Kidney (tissue), 14 donors: ENCODE results near the gene ARHGEF28. TPM values are rescaled to one million over a fixed set of nuclear protein-coding genes. Genes with fewer than 3 reads are reported as not detected.

Experiments used
- DNase-seq, 5 donors: peaks; one replicate each; pipeline ENCODE4 v3.0.0-alpha.2; 2013 to 2020
- FAIRE-seq: peaks from 2 replicates; lab custom pipeline; 2012; peaks lifted over from hg19 to GRCh38; lab: Jason Lieb, UNC
- H3K27ac ChIP-seq, 2 donors: one replicate each; pipeline ENCODE4 v1.7.0; 2013; ENCODE audit warnings: low read depth in 2 of 2, low read length in 2 of 2, inconsistent platforms in 1 of 2
- H3K27me3 ChIP-seq: one replicate; pipeline ENCODE4 v1.7.1; 2013; ENCODE audit warnings: low read length, inconsistent platforms; ENCODE audit not compliant: control insufficient read depth, insufficient read depth
- H3K36me3 ChIP-seq, 3 donors: one replicate each; pipeline versions ENCODE4 v1.7.0 to v1.7.1; 2013; ENCODE audit warnings: low read length in 3 of 3, control low read depth in 1 of 3, inconsistent platforms in 1 of 3; ENCODE audit not compliant: insufficient read depth in 3 of 3, control insufficient read depth in 2 of 3
- H3K4me1 ChIP-seq, 3 donors: one replicate each; pipeline versions ENCODE4 v1.7.0 to v1.7.1; 2013; ENCODE audit warnings: low read length in 3 of 3, inconsistent platforms in 1 of 3, low read depth in 1 of 3; ENCODE audit not compliant: control insufficient read depth in 2 of 3, insufficient read depth in 2 of 3
- H3K4me3 ChIP-seq, 3 donors: one replicate each; pipeline versions ENCODE4 v1.7.0 to v1.8.1; 2013; ENCODE audit warnings: low read length in 3 of 3, control low read depth in 1 of 3, inconsistent platforms in 1 of 3
- H3K9ac ChIP-seq, 3 donors: one replicate each; pipeline versions ENCODE4 v1.7.0 to v1.7.1; 2013; ENCODE audit warnings: low read length in 3 of 3, control low read depth in 1 of 3, inconsistent platforms in 1 of 3
- H3K9me3 ChIP-seq, 3 donors: one replicate each; pipeline versions ENCODE4 v1.7.0 to v1.7.1; 2013; ENCODE audit warnings: low read length in 3 of 3, control low read depth in 1 of 3, inconsistent platforms in 1 of 3; ENCODE audit not compliant: control insufficient read depth in 2 of 3, insufficient read depth in 1 of 3
- intact Hi-C: fragments of 100-400 bp; cut with DNase I; formaldehyde crosslinking; loops from one replicate; pipeline ENCODE4 v1.11.1; 2022
- polyA plus RNA-seq: library from polyadenylated mRNA; stranded (reverse); fragments of 350-450 nt; fragmentation: Illumina TruSeq; extraction: RNeasy Lipid Tissue Mini Kit (QIAGEN cat#74804); gene quantifications from one replicate; pipeline ENCODE4 v1.2.3, GENCODE V29; 2014; ENCODE audit warnings: low read depth, low replicate concordance; ENCODE audit not compliant: insufficient read depth
- total RNA-seq: library from RNA; stranded (reverse); fragmentation: NEBNext Ultra II Directional; extraction: Animal tissue kit (Norgen Biotek cat#: 25700); gene quantifications from one replicate; pipeline ENCODE4 v1.2.1, GENCODE V29; 2021
- TF ChIP-seq, protein P1 (sequence below): IDR thresholded peaks from 3 replicates; pipeline ENCODE4 v1.5.1; 2012; ENCODE audit warnings: mild to moderate bottlenecking, moderate library complexity, borderline replicate concordance; ENCODE audit not compliant: insufficient read depth; ENCODE audit errors: extremely low read depth
- donor health status: control.
- donor health status: control.
- donor health status: control.
- donor health status: control.
- donor health status: control.
- donor health status: DM: yes; HTN: yes; CAD: no.
- donor health status: Normal renal cell carcinoma (clear cell type).

Gene ARHGEF28
- total and polyA plus RNA-seq, 2 donors from 2014 or later = 21.9 to 66.3 TPM

GRCh38 chr5:73946278-73946677 is 320.3 kb downstream of the ARHGEF28 start:
- H3K27me3 ChIP-seq = no peaks in the 10 kb centered on the region
- peak overlapping the region; percentile 1 to 40 (median 33) for H3K4me3 ChIP-seq
- peaks cover 5 to 18% (median 8%) of the 10 kb centered on the region in 3 donors for H3K4me1 ChIP-seq
- TF ChIP-seq, protein P1, sequence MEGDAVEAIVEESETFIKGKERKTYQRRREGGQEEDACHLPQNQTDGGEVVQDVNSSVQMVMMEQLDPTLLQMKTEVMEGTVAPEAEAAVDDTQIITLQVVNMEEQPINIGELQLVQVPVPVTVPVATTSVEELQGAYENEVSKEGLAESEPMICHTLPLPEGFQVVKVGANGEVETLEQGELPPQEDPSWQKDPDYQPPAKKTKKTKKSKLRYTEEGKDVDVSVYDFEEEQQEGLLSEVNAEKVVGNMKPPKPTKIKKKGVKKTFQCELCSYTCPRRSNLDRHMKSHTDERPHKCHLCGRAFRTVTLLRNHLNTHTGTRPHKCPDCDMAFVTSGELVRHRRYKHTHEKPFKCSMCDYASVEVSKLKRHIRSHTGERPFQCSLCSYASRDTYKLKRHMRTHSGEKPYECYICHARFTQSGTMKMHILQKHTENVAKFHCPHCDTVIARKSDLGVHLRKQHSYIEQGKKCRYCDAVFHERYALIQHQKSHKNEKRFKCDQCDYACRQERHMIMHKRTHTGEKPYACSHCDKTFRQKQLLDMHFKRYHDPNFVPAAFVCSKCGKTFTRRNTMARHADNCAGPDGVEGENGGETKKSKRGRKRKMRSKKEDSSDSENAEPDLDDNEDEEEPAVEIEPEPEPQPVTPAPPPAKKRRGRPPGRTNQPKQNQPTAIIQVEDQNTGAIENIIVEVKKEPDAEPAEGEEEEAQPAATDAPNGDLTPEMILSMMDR = no peak
- H3K36me3 ChIP-seq = peaks cover 0 to 7% (median under 1%) of the 10 kb centered on the region in 3 donors
- H3K9ac ChIP-seq = no peak overlapping the region
- H3K27ac ChIP-seq = peak overlapping the region; percentile 49 to 67
- intact Hi-C loops = no loop called here
- peaks cover 0 to 5% (median 0%) of the 10 kb centered on the region in 3 donors for H3K9me3 ChIP-seq
- FAIRE-seq (peak; percentile 13), DNase-seq (peak in 2 of 5 donors; percentile 79 to 81)

DNA sequence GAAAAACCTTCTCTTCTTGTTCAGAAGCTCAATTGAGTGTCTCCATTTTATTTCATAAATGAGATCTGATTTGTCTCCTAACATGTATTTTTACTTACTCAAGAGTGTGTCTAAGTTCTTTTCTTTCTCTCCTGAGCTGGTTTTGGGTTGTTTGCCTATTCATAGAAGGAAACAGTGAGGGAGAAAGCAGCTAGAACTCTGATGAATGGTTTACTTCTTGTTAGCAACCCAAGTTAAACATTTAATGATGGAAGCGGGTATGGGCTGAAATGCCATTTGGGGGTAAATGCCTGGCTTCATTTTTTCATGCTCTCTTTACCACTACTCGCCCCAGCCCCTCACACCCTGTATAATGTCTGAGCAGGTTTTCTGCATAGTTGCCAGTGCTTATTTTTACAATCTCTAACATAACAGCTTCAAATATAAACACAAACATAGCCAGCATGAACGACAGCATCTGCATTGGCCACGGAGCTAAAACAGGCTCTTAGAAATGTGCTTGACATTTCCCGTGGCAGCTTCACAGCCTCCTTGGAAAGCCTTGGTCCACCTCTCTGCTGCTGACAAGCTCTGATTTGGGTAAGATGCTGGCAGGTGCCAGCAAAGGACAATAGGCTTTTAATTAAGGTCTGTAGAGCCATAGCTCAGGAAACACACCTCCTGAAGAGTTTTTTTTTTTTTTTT is 321.1 kb downstream of the ARHGEF28 start:
- intact Hi-C loops = no loop called here
- Histone ChIP-seq H3K4me3 (peak overlapping the region in 2 of 3 donors; percentile 33 to 40), H3K27me3 (no peaks in the 10 kb centered on the region), H3K9me3 (peaks cover 0 to 5% (median 0%) of the 10 kb centered on the region in 3 donors), H3K9ac (no peak overlapping the region), H3K36me3 (peaks cover 0 to 5% (median 0%) of the 10 kb centered on the region in 3 donors), H3K4me1 (peaks cover 5 to 18% (median 8%) of the 10 kb centered on the region in 3 donors), H3K27ac (peak overlapping the region; percentile 49 to 67)
- TF ChIP-seq, protein P1 = no peak
- FAIRE-seq (no peak), DNase-seq (peak in 3 of 5 donors; percentile 28 to 72 (median 72))

GRCh38 chr5:73947906-73948640 is 322.1 kb downstream of the ARHGEF28 start:
- Histone ChIP-seq H3K9ac (no peak overlapping the region), H3K27me3 (no peaks in the 10 kb centered on the region), H3K4me1 (peaks cover 5 to 18% (median 8%) of the 10 kb centered on the region in 3 donors), H3K36me3 (no peaks in the 10 kb centered on the region), H3K4me3 (no peak overlapping the region), H3K9me3 (no peaks in the 10 kb centered on the region), H3K27ac (peak overlapping the region; percentile 5 to 23)
- TF ChIP-seq, protein P1 = no peak
- FAIRE-seq (no peak), DNase-seq (peak in 2 of 5 donors; percentile 54 to 66)
- intact Hi-C loops = no loop called here
